ENCODE measurements around the gene TMC3. TPM values are rescaled to one million over a fixed set of nuclear protein-coding genes. Genes with fewer than 3 reads are reported as not detected.

Gene TMC3
- total RNA-seq, 1 experiment from 2014 or later = not detected

DNA sequence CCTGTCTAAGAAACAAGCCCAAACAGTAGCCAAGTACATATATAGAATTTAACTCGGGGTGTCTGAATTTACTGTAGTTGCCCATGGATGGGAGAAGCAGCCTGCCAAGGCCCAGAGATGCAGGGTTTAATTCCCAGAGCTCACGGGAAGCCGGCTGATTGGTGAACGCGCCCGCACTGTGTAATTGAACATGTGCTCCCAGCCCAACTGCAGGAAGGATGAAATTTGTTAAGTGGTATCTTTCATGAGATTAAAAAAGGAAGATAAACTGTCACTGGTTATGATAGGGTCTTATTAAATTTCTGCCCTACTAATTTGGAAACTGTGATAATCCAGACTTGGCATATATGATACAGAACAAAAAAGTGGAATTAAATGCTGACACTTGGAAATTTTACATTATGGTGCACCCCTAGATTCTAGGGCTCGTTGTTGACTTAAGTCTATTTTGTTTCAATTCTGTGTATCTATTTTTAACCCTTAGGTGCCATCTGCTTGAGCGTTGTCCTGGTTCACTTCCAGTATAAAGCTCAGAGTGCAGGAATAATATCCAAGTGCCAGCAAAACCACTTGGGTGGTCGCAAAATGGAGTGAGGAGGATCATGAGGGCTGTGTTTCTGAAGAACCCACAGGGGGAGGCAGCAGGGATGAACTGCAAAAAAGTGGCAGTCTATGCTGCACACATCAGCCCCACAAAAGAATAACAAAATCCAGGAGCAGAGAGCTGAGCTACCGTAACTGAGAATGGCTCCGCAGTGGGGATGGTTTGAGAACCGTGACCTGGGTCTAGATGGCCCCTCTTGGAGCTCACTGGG lies 13.8 kb upstream of the TMC3 start:
- DNase-seq (ENCODE audit: low read depth, low spot score) = no peak
- in situ Hi-C loops (cut with HindIII; ENCODE audit: low pct_unique_long_range_greater_than_20kb, low sequenced_read_pairs) = no loop called here

DNA sequence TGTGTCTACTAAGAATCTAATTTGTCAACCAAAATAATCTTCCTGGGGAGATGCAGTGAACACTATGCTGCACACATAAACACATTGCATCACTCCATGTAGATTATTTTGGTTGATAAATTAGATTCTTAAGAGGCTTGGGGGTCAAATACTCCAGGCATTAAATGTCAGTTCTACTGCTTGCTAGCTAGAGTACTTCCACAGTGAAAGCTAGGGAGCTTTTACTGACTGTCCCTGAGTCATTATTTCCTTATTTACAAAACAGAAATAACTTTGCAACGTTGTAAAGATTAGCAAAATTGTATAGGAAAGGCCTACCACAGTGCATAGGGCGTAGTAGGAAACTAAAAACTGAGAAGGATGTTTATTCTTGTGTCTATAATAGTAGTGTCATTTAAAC lies 12.9 kb upstream of the TMC3 start:
- no peak for DNase-seq (ENCODE audit: low read depth, low spot score)
- in situ Hi-C loops (cut with HindIII; ENCODE audit: low pct_unique_long_range_greater_than_20kb, low sequenced_read_pairs) = no loop called here

DNA sequence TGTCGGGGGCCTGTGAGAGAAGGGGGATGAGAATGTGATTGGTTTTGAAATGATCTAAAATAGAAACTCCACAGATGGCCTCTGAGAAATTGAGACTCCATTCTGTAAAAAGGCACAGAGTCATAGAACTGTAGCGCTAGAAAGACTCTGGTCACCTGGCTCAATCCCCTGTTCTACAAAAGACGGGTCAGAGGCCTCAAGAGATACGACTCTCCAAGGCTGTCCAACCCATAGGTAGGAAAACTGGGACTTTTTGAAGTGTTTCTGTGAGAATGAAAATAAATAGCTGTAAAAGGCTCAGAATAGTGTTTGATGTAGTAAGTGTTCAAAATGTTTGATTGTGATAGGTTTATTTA lies 11.7 kb upstream of the TMC3 start:
- in situ Hi-C loops (cut with HindIII; ENCODE audit: low pct_unique_long_range_greater_than_20kb, low sequenced_read_pairs) = no loop called here
- DNase-seq (ENCODE audit: low read depth, low spot score) = no peak

DNA sequence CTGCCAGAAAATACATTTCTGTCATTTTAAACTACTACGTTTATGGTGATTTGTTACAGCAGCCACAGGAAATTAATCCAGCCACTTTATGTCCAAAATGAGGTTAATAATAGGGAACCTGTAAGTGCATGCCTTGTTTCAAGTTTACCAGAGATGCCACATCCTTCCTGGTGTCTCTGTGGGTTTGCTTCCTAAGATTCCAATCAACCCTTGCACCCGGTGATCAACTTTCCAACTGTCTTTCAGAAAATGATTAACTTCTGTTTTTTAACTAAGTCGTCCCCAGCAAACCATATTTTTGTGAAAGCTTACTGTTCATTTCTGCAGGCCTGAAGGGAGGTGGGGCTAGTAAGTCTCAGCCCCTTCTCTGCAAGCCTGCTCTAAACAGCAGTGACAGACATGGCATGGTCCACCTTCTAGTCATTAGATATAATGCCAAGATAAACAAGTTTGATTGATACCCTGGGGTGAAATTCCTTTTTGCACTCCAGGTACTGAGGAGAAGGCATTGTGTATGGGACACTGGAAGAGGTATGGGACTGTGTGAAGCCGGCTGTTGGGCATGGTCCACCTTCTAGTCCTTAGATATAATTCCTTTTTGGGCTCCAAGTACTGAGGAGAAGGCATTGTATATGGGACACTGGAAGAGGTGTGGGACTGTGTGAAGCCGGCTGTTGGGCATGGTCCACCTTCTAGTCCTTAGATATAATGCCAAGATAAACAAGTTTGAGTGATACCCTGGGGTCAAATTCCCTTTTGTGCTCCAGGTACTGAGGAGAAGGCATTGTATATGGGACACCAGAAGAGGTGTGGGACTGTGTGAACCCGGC lies 11.1 kb upstream of the TMC3 start:
- DNase-seq (ENCODE audit: low read depth, low spot score) = no peak
- in situ Hi-C loops (cut with HindIII; ENCODE audit: low pct_unique_long_range_greater_than_20kb, low sequenced_read_pairs) = no loop called here

DNA sequence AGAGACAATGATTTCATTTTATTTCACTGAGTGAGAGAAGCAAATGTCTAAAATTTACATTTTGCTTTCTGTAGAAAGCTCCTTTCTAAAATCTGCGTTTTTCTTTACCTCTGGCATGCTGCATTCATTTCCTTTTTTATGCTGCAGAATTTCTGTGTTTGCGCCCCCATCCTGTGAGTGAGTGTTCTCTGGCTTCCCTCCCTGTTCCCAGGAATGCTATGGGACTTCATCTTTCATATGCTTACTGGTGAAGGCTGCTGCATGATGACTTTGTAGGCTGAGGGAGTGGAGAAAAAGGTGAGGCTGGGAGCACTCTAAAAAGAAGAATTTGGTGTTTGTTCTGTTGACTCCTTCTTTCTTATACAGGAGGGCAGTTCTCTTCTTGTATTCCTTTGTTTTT lies 7.7 kb upstream of the TMC3 start:
- DNase-seq (ENCODE audit: low read depth, low spot score) = no peak
- in situ Hi-C loops (cut with HindIII; ENCODE audit: low pct_unique_long_range_greater_than_20kb, low sequenced_read_pairs) = no loop called here

DNA sequence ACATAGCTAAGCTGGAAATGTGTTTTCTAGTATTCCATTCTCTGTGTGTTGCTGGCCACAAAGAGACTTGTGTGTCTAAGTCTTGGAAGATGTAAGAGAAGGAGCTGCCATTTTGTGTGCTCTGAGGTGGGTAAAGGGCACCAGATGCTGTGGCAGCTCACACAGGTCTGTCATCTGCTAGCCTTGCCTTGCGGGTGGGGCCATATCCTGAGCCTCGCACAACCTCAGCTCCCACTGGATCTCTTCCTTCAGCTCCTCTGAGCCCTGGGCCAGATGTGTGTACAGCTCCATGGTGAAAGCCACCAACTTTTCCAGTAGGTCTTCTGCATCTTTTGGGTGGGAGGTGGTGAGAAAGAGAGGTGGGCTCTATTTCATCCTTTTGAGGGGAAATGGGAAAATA lies 6.7 kb upstream of the TMC3 start:
- in situ Hi-C loops (cut with HindIII; ENCODE audit: low pct_unique_long_range_greater_than_20kb, low sequenced_read_pairs) = no loop called here
- DNase-seq (ENCODE audit: low read depth, low spot score) = no peak

DNA sequence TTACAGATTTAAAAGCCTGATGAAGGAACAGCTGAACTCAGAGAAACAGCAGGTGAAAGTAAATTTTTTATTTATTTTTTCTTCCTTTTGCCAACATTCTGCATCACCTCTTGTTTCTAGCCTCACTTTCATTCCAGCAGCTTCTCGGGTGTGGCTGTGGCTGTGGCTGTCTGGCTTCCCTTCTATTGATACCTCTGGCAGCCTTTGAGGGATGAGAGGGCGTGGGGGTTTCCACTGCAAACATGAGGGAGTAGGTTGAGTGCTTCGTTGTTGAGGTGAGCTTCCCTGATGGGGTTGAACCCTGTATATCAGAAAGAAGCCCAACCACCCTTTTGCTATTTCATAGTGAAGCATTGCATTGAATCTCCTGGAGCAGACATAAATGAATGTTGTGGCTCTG lies 6.2 kb upstream of the TMC3 start:
- in situ Hi-C loops (cut with HindIII; ENCODE audit: low pct_unique_long_range_greater_than_20kb, low sequenced_read_pairs) = no loop called here
- DNase-seq (ENCODE audit: low read depth, low spot score) = no peak

DNA sequence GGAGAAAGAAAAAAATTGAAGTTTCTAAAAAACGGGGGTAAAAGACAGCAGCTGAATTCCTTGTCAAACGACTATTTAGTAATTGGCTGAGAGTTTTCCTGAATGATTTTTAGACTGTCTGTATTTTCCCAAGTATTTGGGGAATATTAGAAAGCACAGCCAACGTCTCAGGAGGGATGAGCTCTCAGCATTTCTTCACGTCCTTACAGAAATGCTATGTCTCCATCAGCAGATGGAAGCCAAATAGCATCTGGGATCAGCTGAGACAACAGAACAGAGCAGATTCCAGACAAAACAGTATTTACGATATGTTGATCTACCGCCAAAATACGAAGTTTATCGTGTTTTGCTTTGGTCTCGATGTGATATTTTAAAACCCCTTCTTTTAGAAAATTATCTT lies 5.3 kb upstream of the TMC3 start:
- no peak for DNase-seq (ENCODE audit: low read depth, low spot score)
- in situ Hi-C loops (cut with HindIII; ENCODE audit: low pct_unique_long_range_greater_than_20kb, low sequenced_read_pairs) = no loop called here

DNA sequence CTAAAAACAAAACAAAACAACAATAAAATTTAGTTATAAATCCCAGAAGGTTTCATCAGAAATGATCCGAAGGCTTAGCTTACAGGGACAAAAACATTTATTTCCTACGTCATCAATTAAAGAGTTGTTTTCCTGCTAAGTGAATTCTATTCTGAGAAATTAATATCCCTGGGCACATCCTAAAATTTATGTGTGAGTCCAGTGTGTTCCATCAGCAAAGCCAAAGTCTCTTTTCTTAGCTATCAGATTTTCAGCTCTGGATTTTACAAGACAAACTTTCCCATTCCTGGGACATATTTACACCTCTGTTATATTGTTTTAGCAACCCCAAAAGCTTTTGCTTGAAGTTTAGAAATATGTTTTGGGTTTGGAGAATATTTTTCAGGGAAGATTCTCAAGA lies 4.4 kb upstream of the TMC3 start:
- no peak for DNase-seq (ENCODE audit: low read depth, low spot score)
- in situ Hi-C loops (cut with HindIII; ENCODE audit: low pct_unique_long_range_greater_than_20kb, low sequenced_read_pairs) = no loop called here

DNA sequence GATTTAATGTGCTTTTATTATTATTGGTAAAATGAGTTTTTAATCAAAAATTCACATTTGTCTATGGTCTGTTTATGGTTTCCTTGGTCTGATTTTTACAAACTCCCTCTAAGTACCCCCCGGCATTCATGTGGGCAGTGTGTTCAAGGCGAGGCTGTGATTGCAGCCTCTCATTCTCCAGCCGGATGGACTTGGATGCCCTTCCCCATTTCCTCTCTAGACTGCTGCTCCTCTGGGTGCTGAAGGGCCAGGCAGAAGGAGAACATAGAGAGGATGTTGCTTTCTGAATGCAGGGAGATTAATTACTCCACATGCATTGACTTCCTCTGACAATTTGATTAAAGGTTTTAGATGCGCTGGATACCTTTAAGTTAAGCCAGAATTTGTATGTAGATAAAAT lies 3.9 kb upstream of the TMC3 start:
- DNase-seq (ENCODE audit: low read depth, low spot score) = no peak
- in situ Hi-C loops (cut with HindIII; ENCODE audit: low pct_unique_long_range_greater_than_20kb, low sequenced_read_pairs) = no loop called here

DNA sequence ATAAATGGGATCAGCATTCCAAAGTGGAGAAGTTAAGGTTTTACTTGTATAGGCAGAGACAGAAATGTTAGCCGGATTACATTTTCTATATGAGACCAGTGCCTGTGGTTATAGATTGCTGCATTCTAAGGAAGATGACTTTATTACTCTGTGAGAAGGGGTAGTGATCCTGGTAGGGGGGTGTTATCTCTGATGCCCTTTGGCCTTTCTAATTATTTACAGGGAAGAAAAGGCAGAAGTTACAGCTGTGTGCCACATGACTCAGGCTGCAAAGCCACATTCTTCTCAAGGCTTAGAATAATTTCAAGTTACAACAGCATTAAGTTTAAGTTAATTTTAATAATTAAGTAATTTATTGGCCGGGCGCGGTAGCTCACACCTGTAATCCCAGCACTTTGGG lies 2.2 kb upstream of the TMC3 start:
- no peak for DNase-seq (ENCODE audit: low read depth, low spot score)
- in situ Hi-C loops (cut with HindIII; ENCODE audit: low pct_unique_long_range_greater_than_20kb, low sequenced_read_pairs) = no loop called here

DNA sequence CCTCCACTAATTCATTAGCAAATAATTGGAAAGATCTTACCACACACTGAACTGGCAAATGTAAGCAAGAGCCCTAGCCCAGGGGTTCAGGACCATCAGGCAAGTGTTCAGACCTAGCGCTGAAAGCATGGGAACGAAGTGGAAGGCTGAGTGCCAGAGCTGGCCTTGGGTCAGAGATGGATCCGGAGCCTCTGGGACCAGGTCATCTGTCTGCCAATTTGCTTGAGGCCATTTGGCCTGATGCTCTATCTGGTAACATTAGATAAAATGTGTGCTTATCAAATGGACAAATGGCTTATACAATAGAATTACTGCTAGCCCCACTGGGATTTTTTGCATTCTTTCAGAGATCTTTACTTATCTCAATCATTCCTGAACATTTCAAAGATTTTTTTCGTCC lies 1.4 kb upstream of the TMC3 start:
- in situ Hi-C loops (cut with HindIII; ENCODE audit: low pct_unique_long_range_greater_than_20kb, low sequenced_read_pairs) = no loop called here
- no peak for DNase-seq (ENCODE audit: low read depth, low spot score)

DNA sequence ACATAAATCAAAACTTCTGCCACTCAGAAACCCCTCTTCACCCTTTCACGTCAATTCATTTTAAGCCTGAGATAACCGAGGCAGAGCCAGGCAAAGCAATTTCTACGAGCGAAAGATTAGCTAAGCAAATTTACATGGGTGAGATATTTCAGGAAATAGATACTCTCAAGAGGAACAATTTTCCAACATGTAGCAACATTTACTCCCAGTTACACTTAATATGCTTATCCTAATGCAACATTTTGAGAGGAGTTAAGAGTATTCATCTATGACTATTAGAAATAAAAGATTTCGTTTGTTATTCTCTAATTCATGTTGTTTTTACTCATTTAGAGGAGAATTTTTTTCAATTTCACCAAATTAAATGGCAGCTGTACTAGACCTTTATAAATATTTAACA lies 837 bp downstream of the TMC3 start:
- no peak for DNase-seq (ENCODE audit: low read depth, low spot score)
- in situ Hi-C loops (cut with HindIII; ENCODE audit: low pct_unique_long_range_greater_than_20kb, low sequenced_read_pairs) = no loop called here

DNA sequence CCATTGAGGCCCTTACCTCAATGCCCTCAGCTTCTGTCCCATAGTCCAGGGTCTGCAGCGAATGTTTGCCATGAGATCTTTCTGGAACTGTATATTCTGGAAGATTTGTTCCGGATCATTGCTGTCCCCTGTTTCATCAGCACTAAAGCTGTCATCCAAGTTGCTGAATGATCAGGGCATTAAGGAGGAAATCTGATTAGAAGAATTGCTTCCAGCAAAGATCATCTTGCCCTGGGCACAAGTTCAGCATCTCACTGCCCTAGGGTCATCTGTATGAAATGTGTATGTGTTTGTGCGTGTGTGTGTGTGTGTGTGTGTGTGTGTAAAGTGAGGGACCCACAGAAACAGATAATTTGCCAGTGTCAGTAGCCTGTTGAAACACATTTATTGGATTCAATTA lies 1.4 kb downstream of the TMC3 start:
- no peak for DNase-seq (ENCODE audit: low read depth, low spot score)
- in situ Hi-C loops (cut with HindIII; ENCODE audit: low pct_unique_long_range_greater_than_20kb, low sequenced_read_pairs) = no loop called here

DNA sequence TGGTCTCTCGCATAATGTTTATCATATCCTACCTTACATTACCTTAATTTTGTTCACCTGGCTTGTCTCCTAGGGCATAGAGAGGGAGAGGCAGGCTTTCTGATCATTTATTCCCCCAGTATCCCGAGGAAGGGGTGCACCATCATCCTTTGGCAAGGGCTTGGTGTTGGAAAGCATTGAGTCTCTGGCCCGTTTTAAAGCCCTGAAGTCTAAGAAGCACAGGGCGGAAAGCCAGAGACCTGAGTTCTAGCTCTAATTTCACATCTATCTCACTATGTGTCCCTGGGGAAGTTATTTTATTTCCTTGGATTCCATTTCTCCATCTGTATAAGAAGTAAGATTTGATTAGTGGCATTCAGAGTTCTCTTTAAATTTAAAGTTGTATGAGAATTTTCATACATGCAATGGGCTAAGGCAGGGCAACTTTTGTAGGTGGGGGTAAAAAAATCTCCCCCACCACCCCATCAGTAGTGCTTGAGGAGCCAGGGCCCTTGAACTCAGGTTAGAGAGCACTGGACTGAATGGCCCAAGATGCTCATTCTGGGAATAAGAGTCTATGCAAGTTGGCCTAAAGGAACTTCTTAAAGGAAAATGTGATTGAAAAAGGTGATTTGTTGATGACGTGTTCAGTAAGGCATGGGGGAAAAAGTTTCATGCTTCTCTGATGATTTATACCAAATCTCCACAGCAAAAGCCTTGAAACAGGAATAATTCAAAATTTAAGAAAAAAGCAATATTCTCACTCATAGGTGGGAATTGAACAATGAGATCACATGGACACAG lies 10.1 kb downstream of the TMC3 start:
- in situ Hi-C loops (cut with HindIII; ENCODE audit: low pct_unique_long_range_greater_than_20kb, low sequenced_read_pairs) = no loop called here
- DNase-seq (ENCODE audit: low read depth, low spot score) = no peak

DNA sequence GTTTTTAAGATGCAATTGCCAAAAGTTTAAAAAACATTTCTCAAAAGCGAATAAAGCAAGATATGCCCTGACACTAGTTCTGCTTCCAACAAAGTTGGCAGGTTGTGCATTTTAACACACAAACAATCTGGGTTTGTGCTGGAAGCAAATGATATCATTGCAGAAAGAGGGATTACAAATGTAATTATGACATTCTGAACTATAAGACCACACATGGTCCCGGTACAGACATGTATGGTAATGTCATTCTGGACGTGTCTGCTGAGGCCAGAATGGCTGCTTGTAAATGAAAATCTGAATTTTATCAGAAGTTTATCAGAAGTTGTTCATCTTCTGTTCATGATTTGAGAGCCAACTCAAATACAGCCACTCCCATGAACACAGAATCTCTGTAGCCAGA lies 10.7 kb downstream of the TMC3 start:
- DNase-seq (ENCODE audit: low read depth, low spot score) = no peak
- in situ Hi-C loops (cut with HindIII; ENCODE audit: low pct_unique_long_range_greater_than_20kb, low sequenced_read_pairs) = no loop called here

DNA sequence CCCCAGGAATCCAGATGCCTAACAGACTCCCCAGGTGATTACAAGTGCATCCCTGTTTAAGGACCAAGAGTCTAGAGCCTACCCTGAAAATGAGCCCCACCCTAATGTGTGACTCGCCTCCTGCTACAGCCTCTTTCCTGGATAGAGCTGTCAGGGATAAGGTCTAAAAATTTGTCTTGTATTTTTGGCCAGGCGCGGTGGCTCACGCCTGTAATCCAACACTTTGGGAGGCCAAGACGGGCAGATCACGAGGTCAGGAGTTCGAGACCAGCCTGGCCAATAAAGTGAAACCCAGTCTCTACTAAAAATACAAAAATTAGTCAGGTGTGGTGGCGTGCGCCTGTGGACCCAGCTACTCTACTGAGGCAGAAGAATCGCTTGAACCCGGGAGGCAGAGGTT lies 11.2 kb downstream of the TMC3 start:
- in situ Hi-C loops (cut with HindIII; ENCODE audit: low pct_unique_long_range_greater_than_20kb, low sequenced_read_pairs) = no loop called here
- no peak for DNase-seq (ENCODE audit: low read depth, low spot score)

DNA sequence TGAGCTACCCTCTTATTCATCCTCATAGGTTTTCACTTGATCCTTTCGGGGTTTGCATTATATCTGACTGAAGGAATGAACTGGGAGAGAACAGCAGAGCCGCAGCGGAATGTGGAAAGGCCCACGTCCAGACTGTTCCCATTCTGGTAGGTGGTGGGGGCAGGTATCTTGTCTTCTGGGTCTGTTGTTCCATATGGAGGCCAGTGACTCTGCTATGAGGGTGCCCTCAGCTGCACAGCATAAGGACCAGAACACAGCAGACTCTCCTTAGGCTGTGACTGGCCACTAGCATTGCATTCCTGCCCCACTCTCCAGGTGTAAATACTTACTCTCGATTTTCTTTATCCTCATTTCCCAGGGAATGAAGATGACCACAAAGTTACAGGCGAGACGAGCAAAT lies 12.1 kb downstream of the TMC3 start:
- no peak for DNase-seq (ENCODE audit: low read depth, low spot score)
- in situ Hi-C loops (cut with HindIII; ENCODE audit: low pct_unique_long_range_greater_than_20kb, low sequenced_read_pairs) = no loop called here

DNA sequence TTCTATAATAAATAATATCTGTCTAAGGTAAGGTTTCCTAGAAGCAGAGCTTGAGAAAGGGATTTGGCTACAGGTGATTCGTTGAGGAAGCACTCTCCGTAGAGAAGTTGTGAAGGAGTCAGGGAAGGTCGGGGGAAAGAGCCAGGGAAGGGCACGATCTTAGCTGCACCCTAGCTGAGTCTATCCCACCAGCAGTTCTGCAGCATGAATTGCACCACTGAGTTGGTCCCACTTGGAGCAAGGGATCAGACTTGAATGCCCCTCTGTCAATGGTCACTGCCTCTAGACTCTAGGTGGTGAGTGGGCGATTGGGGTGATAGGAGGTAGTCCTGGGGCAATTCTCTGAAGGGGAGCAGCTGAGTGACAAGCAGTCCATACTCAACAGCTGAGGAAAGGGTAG lies 13.5 kb downstream of the TMC3 start:
- no peak for DNase-seq (ENCODE audit: low read depth, low spot score)
- in situ Hi-C loops (cut with HindIII; ENCODE audit: low pct_unique_long_range_greater_than_20kb, low sequenced_read_pairs) = no loop called here
